CD14-positive monocyte (primary cell): ENCODE results near the gene FOCAD. TPM values are rescaled to one million over a fixed set of nuclear protein-coding genes. Genes with fewer than 3 reads are reported as not detected.

Source experiments
- DNase-seq, 3 donors: peaks; one replicate each; pipeline ENCODE4 v3.0.0-alpha.2; 2011 to 2022
- H2AFZ ChIP-seq: 2 replicates; pipeline ENCODE4 v1.6.0; 2012; ENCODE audit warnings: mild to moderate bottlenecking, low read depth, low read length, inconsistent platforms; ENCODE audit not compliant: insufficient read depth, poor library complexity, severe bottlenecking
- H3K27ac ChIP-seq, 2 donors: 1 replicate in 1 of 2; 2 replicates in 1 of 2; pipeline ENCODE4 v1.5.1; 2012 to 2013; ENCODE audit warnings: low read length in 2 of 2, control low read depth in 1 of 2, inconsistent platforms in 1 of 2, low read depth in 1 of 2, mild to moderate bottlenecking in 1 of 2
- H3K27me3 ChIP-seq, 2 donors: one replicate each; pipeline versions ENCODE4 v1.6.0 to v1.6.1; 2011 to 2013; ENCODE audit warnings: low read length in 2 of 2; ENCODE audit not compliant: control insufficient read depth in 2 of 2, insufficient read depth in 2 of 2
- H3K36me3 ChIP-seq, 2 donors: replicated peaks in 1 of 2; 1 replicate in 1 of 2; 2 replicates in 1 of 2; pipeline versions ENCODE4 v1.5.1 to v1.6.1; 2012 to 2013; ENCODE audit warnings: low read length in 2 of 2, control low read depth in 1 of 2, inconsistent platforms in 1 of 2, mild to moderate bottlenecking in 1 of 2; ENCODE audit not compliant: insufficient read depth in 2 of 2, control insufficient read depth in 1 of 2
- H3K4me1 ChIP-seq, 2 donors: 1 replicate in 1 of 2; 2 replicates in 1 of 2; pipeline versions ENCODE4 v1.5.1 to v1.6.1; 2012 to 2013; ENCODE audit warnings: low read length in 2 of 2, control low read depth in 1 of 2, inconsistent platforms in 1 of 2, mild to moderate bottlenecking in 1 of 2, moderate library complexity in 1 of 2; ENCODE audit not compliant: insufficient read depth in 2 of 2, control insufficient read depth in 1 of 2
- H3K4me2 ChIP-seq: replicated peaks from 2 replicates; pipeline ENCODE3; 2012; ENCODE audit warnings: low read length, moderate library complexity, mild to moderate bottlenecking; ENCODE audit not compliant: poor library complexity, severe bottlenecking; ENCODE audit errors: extremely low read depth
- H3K4me3 ChIP-seq, 3 experiments: fragments of 200-600 bp in 1 of 3; sonication (generic) in 1 of 3; replicated peaks in 1 of 3; 1 replicate in 2 of 3; 2 replicates in 1 of 3; pipeline ENCODE4 v1.5.1; 2011 to 2013; ENCODE audit warnings: low read length in 3 of 3, mild to moderate bottlenecking in 3 of 3, control low read depth in 2 of 3, low read depth in 2 of 3, inconsistent platforms in 1 of 3, moderate library complexity in 1 of 3
- H3K79me2 ChIP-seq: 2 replicates; pipeline ENCODE4 v1.6.0; 2012; ENCODE audit warnings: mild to moderate bottlenecking, control low read depth, inconsistent platforms, low read length, moderate library complexity; ENCODE audit not compliant: insufficient read depth
- H3K9ac ChIP-seq: 2 replicates; pipeline ENCODE4 v1.6.0; 2017; ENCODE audit warnings: low read length, mild to moderate bottlenecking; ENCODE audit not compliant: insufficient read depth, poor library complexity, severe bottlenecking
- H3K9me3 ChIP-seq, 2 donors: replicated peaks in 1 of 2; 1 replicate in 1 of 2; 2 replicates in 1 of 2; pipeline versions ENCODE4 v1.5.1 to v1.6.1; 2012 to 2013; ENCODE audit warnings: low read length in 2 of 2, control low read depth in 1 of 2; ENCODE audit not compliant: control insufficient read depth in 1 of 2, insufficient read depth in 1 of 2
- H4K20me1 ChIP-seq: 2 replicates; pipeline ENCODE4 v1.6.0; 2012; ENCODE audit warnings: mild to moderate bottlenecking, low read length, control low read depth, moderate library complexity; ENCODE audit not compliant: insufficient read depth
- H3K27ac Mint-ChIP-seq, 7 donors: one replicate each; pipeline ENCODE4 v1.8.0; 2020; ENCODE audit warnings: mild to moderate bottlenecking in 7 of 7, mixed read lengths in 7 of 7, moderate library complexity in 6 of 7, inconsistent platforms in 2 of 7
- H3K27me3 Mint-ChIP-seq, 3 donors: one replicate each; pipeline ENCODE4 v1.8.0; 2021 to 2022; ENCODE audit warnings: low read depth in 3 of 3, mild to moderate bottlenecking in 3 of 3, mixed read lengths in 3 of 3, moderate library complexity in 3 of 3, inconsistent platforms in 1 of 3
- H3K36me3 Mint-ChIP-seq, 2 donors: one replicate each; pipeline ENCODE4 v1.8.0; 2020; ENCODE audit warnings: mixed read lengths in 2 of 2, inconsistent platforms in 1 of 2, mild to moderate bottlenecking in 1 of 2
- H3K4me1 Mint-ChIP-seq: one replicate; pipeline ENCODE4 v1.8.0; 2020; ENCODE audit warnings: mild to moderate bottlenecking, mixed read lengths
- H3K4me3 Mint-ChIP-seq, 2 donors: one replicate each; pipeline ENCODE4 v1.8.0; 2020; ENCODE audit warnings: mild to moderate bottlenecking in 2 of 2, mixed read lengths in 2 of 2, moderate library complexity in 1 of 2
- H3K9me3 Mint-ChIP-seq, 7 donors: one replicate each; pipeline ENCODE4 v1.8.0; 2020 to 2022; ENCODE audit warnings: mixed read lengths in 7 of 7, mild to moderate bottlenecking in 6 of 7, moderate library complexity in 6 of 7, inconsistent platforms in 2 of 7
- CTCF ChIP-seq: fragments of 200-600 bp; IDR thresholded peaks from one replicate; pipeline ENCODE4 v1.8.0; 2022; ENCODE audit warnings: antibody characterized with exemption, mild to moderate bottlenecking
- WGBS: methylation state at CpG from one replicate; pipeline ENCODE4 v1.1.5; 2013; ENCODE audit warnings: missing lambda C conversion rate; ENCODE audit not compliant: insufficient coverage; 5-methylcytosine and 5-hydroxymethylcytosine counted together
- intact Hi-C, 2 donors: fragments of 100-400 bp; cut with micrococcal nuclease; formaldehyde crosslinking; loops; one replicate each; pipeline versions ENCODE4 v1.15.0 to v1.15.1; 2023
- polyA plus RNA-seq, 3 donors: library from polyadenylated mRNA; depleted of rRNA in 1 of 3; unstranded in 2 of 3; stranded (reverse) in 1 of 3; fragments of 300-500 nt in 2 of 3; fragments of >200 nt in 1 of 3; fragmentation: Illumina TruSeq in 2 of 3; gene quantifications; 1 replicate in 2 of 3; 2 replicates in 1 of 3; pipeline ENCODE4 v1.2.3, GENCODE V29; 2012 to 2021

The FOCAD gene
- polyA plus RNA-seq, 3 donors = 4.9 to 6.3 (median 5.1) TPM

- Histone ChIP-seq H3K4me1 (no peaks in the 10 kb centered on the region), H3K9ac (no peak overlapping the region), H3K79me2 (peaks cover 17% of the 10 kb centered on the region), H3K4me3 (no peak overlapping the region), H4K20me1 (no peaks in the 10 kb centered on the region), H3K27ac (no peak overlapping the region), H2AFZ (no peak overlapping the region), H3K4me2 (no peak overlapping the region), H3K36me3 (no peaks in the 10 kb centered on the region), H3K27me3 (no peaks in the 10 kb centered on the region), H3K9me3 (no peaks in the 10 kb centered on the region)
- H3K27me3 Mint-ChIP-seq = peaks cover 0 to 2% (median 0%) of the 10 kb centered on the region in 3 donors
- no peak overlapping the region for H3K27ac Mint-ChIP-seq
- H3K4me1 Mint-ChIP-seq = peaks cover 12% of the 10 kb centered on the region
- intact Hi-C loops = no loop called here
- no peaks in the 10 kb centered on the region for H3K9me3 Mint-ChIP-seq
- DNase-seq = no peak
- H3K4me3 Mint-ChIP-seq = no peak overlapping the region
- WGBS = 44% methylated on average over 4 of the region's 4 CpGs
- no peak for TF ChIP-seq CTCF
- H3K36me3 Mint-ChIP-seq = no peaks in the 10 kb centered on the region
Measured at GRCh38 chr9:20693068-20693467, 9.0 kb downstream of the FOCAD start.

- Histone ChIP-seq H3K4me3 (no peak overlapping the region), H3K4me1 (no peaks in the 10 kb centered on the region), H3K79me2 (peaks cover 6% of the 10 kb centered on the region), H3K4me2 (no peak overlapping the region), H3K27me3 (no peaks in the 10 kb centered on the region), H2AFZ (no peak overlapping the region), H3K36me3 (no peaks in the 10 kb centered on the region), H4K20me1 (no peaks in the 10 kb centered on the region), H3K9ac (no peak overlapping the region), H3K27ac (no peak overlapping the region), H3K9me3 (no peaks in the 10 kb centered on the region)
- DNase-seq = no peak
- intact Hi-C loops = no loop called here
- H3K4me1 Mint-ChIP-seq = peaks cover 12% of the 10 kb centered on the region
- no peak overlapping the region for H3K4me3 Mint-ChIP-seq
- no peak overlapping the region for H3K27ac Mint-ChIP-seq
- no peaks in the 10 kb centered on the region for H3K36me3 Mint-ChIP-seq
- no peak for TF ChIP-seq CTCF
- H3K27me3 Mint-ChIP-seq = peaks cover 0 to 2% (median 0%) of the 10 kb centered on the region in 3 donors
- H3K9me3 Mint-ChIP-seq = no peaks in the 10 kb centered on the region
Measured at GRCh38 chr9:20694248-20694647, 10.2 kb downstream of the FOCAD start.
